CD4-positive, alpha-beta T cell (primary cell): ENCODE data around the gene CEP104. TPM values are rescaled to one million over a fixed set of nuclear protein-coding genes. Genes with fewer than 3 reads are reported as not detected.

Source experiments
- ATAC-seq: fragments of 200-7000 bp; cut with Tn5 transposase; one replicate; pipeline ENCODE4 v1.10.0; 2022; ENCODE audit warnings: mild to moderate bottlenecking; ENCODE audit not compliant: poor library complexity
- CTCF ChIA-PET: fragments of 350-600 bp; sonication (Branson Sonifier 250); formaldehyde crosslinking; loops from one replicate; lab custom pipeline; 2021; ENCODE audit warnings: antibody characterized with exemption, inconsistent platforms; lab: Charles Lee
- POLR2A ChIA-PET: fragments of 350-600 bp; sonication (Branson Sonifier 250); formaldehyde crosslinking; loops from one replicate; lab custom pipeline; 2021; ENCODE audit warnings: antibody characterized with exemption, inconsistent platforms; lab: Charles Lee
- DNase-seq, 14 experiments: peaks; one replicate each; pipeline ENCODE4 v3.0.0-alpha.2; 2013 to 2020; ENCODE audit warnings: mixed read lengths in 2 of 14
- H3K27ac ChIP-seq, 2 donors: one replicate each; pipeline versions ENCODE4 v1.5.1 to v1.7.0; 2013; ENCODE audit warnings: low read length in 2 of 2, low read depth in 1 of 2, mild to moderate bottlenecking in 1 of 2
- H3K27me3 ChIP-seq, 2 experiments: 1 replicate in 1 of 2; 2 replicates in 1 of 2; pipeline versions ENCODE4 v1.6.1 to v1.7.0; 2013; ENCODE audit warnings: low read length in 2 of 2, control low read depth in 1 of 2, mild to moderate bottlenecking in 1 of 2, moderate library complexity in 1 of 2; ENCODE audit not compliant: insufficient read depth in 2 of 2, control insufficient read depth in 1 of 2
- H3K36me3 ChIP-seq: one replicate; pipeline ENCODE4 v1.6.1; 2013; ENCODE audit warnings: low read length, control low read depth; ENCODE audit not compliant: insufficient read depth
- H3K4me1 ChIP-seq: one replicate; pipeline ENCODE4 v1.6.1; 2013; ENCODE audit warnings: low read length, control low read depth; ENCODE audit not compliant: insufficient read depth
- H3K4me3 ChIP-seq: one replicate; pipeline ENCODE4 v1.5.1; 2013; ENCODE audit warnings: mild to moderate bottlenecking, low read length, moderate library complexity
- H3K9me3 ChIP-seq, 2 experiments: 1 replicate in 1 of 2; 2 replicates in 1 of 2; pipeline versions ENCODE4 v1.6.1 to v1.7.0; 2013; ENCODE audit warnings: low read length in 2 of 2, mild to moderate bottlenecking in 2 of 2, control low read depth in 1 of 2, moderate library complexity in 1 of 2; ENCODE audit not compliant: control insufficient read depth in 1 of 2, insufficient read depth in 1 of 2
- H3K27ac Mint-ChIP-seq: one replicate; pipeline ENCODE4 v1.8.0; 2020; ENCODE audit warnings: mixed read lengths
- H3K27me3 Mint-ChIP-seq: one replicate; pipeline ENCODE4 v1.8.0; 2021; ENCODE audit warnings: mixed read lengths
- H3K36me3 Mint-ChIP-seq: one replicate; pipeline ENCODE4 v1.8.0; 2021; ENCODE audit warnings: low read depth, mixed read lengths
- H3K4me1 Mint-ChIP-seq: one replicate; pipeline ENCODE4 v1.8.0; 2021; ENCODE audit warnings: low read depth, mixed read lengths
- H3K4me3 Mint-ChIP-seq: one replicate; pipeline ENCODE4 v1.8.0; 2020; ENCODE audit warnings: mild to moderate bottlenecking, mixed read lengths
- H3K9me3 Mint-ChIP-seq: one replicate; pipeline ENCODE4 v1.8.0; 2020; ENCODE audit warnings: mixed read lengths
- CTCF ChIP-seq: fragments of 200-600 bp; IDR thresholded peaks from one replicate; pipeline ENCODE4 v1.8.0; 2022; ENCODE audit warnings: antibody characterized with exemption, mild to moderate bottlenecking
- intact Hi-C, 2 experiments: fragments of 100-400 bp; cut with DNase I in 1 of 2; cut with micrococcal nuclease in 1 of 2; formaldehyde crosslinking; loops; one replicate each; pipeline versions ENCODE4 v1.15.1 to v1.9.0; 2023 to 2025; cut with DNase I, micrococcal nuclease
- total RNA-seq, 174 experiments: library from RNA in 2 of 174; stranded (reverse) in 2 of 174; gene quantifications; one replicate each; pipeline ENCODE4 v1.2.3 and lab custom pipeline; 2021 to 2026

Gene CEP104
- total RNA-seq, 2 experiments from 2014 or later: 16.6 to 20.5 TPM

GRCh38 chr1:3903141-3904005, 46.4 kb upstream of the CEP104 start:
- peak in 4 of 14 experiments; percentile 26 to 76 (median 52) for DNase-seq
- peak overlapping the region; percentile 57 to 78 for H3K27ac ChIP-seq

GRCh38 chr1:3902571-3903091, 45.6 kb upstream of the CEP104 start:
- H3K4me1 ChIP-seq: peaks cover 54% of the 10 kb centered on the region
- ATAC-seq (peak; percentile 3), DNase-seq (peak in 5 of 14 experiments; percentile 30 to 66 (median 55))
- H3K36me3 ChIP-seq: no peaks in the 10 kb centered on the region
- intact Hi-C loops: loop anchor here in 1 of 2 experiments (5.0 to 10.0 kb wide), 2 partner anchors 278 to 1645 kb away; partner anchors contain the start of gene TPRG1L
- no peak for TF ChIP-seq CTCF
- H3K27me3 ChIP-seq: no peaks in the 10 kb centered on the region
- H3K27ac Mint-ChIP-seq: peak overlapping the region; percentile 90
- H3K9me3 Mint-ChIP-seq: no peaks in the 10 kb centered on the region
- peaks cover 58% of the 10 kb centered on the region for H3K4me1 Mint-ChIP-seq
- peaks cover 27% of the 10 kb centered on the region for H3K36me3 Mint-ChIP-seq
- peaks cover 8% of the 10 kb centered on the region in 2 experiments for H3K9me3 ChIP-seq
- H3K27me3 Mint-ChIP-seq: no peaks in the 10 kb centered on the region
- ChIA-PET CTCF (interaction anchor here (1.4 kb wide), 1 partner anchor 45 kb away, joined by 8 read pairs; the partner anchor contains the start of genes CEP104 and DFFB), POLR2A (interaction anchor here (0.6 to 2.2 kb wide), 3 partner anchors 9 to 107 kb away, joined by 3 to 8 read pairs (median 5); partner anchors contain the start of genes CEP104, DFFB and LRRC47)
- H3K4me3 Mint-ChIP-seq: peak overlapping the region; percentile 93
- H3K4me3 ChIP-seq: no peak overlapping the region
- peak overlapping the region; percentile 57 to 78 for H3K27ac ChIP-seq

More at GRCh38 chr1:3903141-3904005, 46.4 kb upstream of the CEP104 start:
- Mint-ChIP-seq H3K27me3 (no peaks in the 10 kb centered on the region), H3K4me1 (peaks cover 51% of the 10 kb centered on the region), H3K36me3 (peaks cover 19% of the 10 kb centered on the region), H3K9me3 (no peaks in the 10 kb centered on the region), H3K4me3 (peak overlapping the region; percentile 93), H3K27ac (peak overlapping the region; percentile 90)
- Histone ChIP-seq H3K27me3 (no peaks in the 10 kb centered on the region), H3K4me3 (no peak overlapping the region), H3K4me1 (peaks cover 55% of the 10 kb centered on the region), H3K36me3 (no peaks in the 10 kb centered on the region), H3K9me3 (peaks cover under 1% of the 10 kb centered on the region in 2 experiments)
- intact Hi-C loops: loop anchor here in 1 of 2 experiments (5.0 to 10.0 kb wide), 2 partner anchors 279 to 1646 kb away; partner anchors contain the start of gene TPRG1L
- ChIA-PET CTCF (interaction anchor here (1.4 kb wide), 1 partner anchor 46 kb away, joined by 8 read pairs; the partner anchor contains the start of genes CEP104 and DFFB), POLR2A (interaction anchor here (0.6 to 2.2 kb wide), 3 partner anchors 9 to 107 kb away, joined by 3 to 8 read pairs (median 5); partner anchors contain the start of genes CEP104, DFFB and LRRC47)
- TF ChIP-seq CTCF: no peak
- ATAC-seq: no peak

- H3K4me3 Mint-ChIP-seq: peak overlapping the region; percentile 93
- CTCF ChIA-PET: interaction anchor here (1.4 kb wide), 1 partner anchor 45 kb away, joined by 8 read pairs; the partner anchor contains the start of genes CEP104 and DFFB
- H3K27ac Mint-ChIP-seq: peak overlapping the region; percentile 90
- DNase-seq: peak in 9 of 14 experiments; percentile 19 to 78 (median 55)
- no peak for TF ChIP-seq CTCF
- H3K36me3 ChIP-seq: no peaks in the 10 kb centered on the region
- intact Hi-C loops: loop anchor here in 1 of 2 experiments (5.0 to 10.0 kb wide), 2 partner anchors 277 to 1645 kb away; partner anchors contain the start of gene TPRG1L
- no peak overlapping the region for H3K4me3 ChIP-seq
- H3K36me3 Mint-ChIP-seq: peaks cover 31% of the 10 kb centered on the region
- peaks cover 49% of the 10 kb centered on the region for H3K4me1 ChIP-seq
- peaks cover 2% of the 10 kb centered on the region for H3K9me3 Mint-ChIP-seq
- H3K27ac ChIP-seq: peak overlapping the region; percentile 19 to 57
- ATAC-seq: no peak
- H3K27me3 ChIP-seq: no peaks in the 10 kb centered on the region
- peaks cover 9 to 11% of the 10 kb centered on the region in 2 experiments for H3K9me3 ChIP-seq
- peaks cover 62% of the 10 kb centered on the region for H3K4me1 Mint-ChIP-seq
- POLR2A ChIA-PET: no interaction called here
- H3K27me3 Mint-ChIP-seq: no peaks in the 10 kb centered on the region
Observed at GRCh38 chr1:3902111-3902511, 45.1 kb upstream of the CEP104 start.
